ENCODE data around the gene PTP4A1. TPM values are rescaled to one million over a fixed set of nuclear protein-coding genes. Genes with fewer than 3 reads are reported as not detected.
A peak's percentile ranks its signal among the peaks of the same experiment; 100 is the strongest.

Gene PTP4A1
- total and polyA plus RNA-seq, 2 of the 13 experiments (the other 11 are each of a cell fraction or from before 2014, with no cell fraction given) = 141 to 376 TPM

DNA sequence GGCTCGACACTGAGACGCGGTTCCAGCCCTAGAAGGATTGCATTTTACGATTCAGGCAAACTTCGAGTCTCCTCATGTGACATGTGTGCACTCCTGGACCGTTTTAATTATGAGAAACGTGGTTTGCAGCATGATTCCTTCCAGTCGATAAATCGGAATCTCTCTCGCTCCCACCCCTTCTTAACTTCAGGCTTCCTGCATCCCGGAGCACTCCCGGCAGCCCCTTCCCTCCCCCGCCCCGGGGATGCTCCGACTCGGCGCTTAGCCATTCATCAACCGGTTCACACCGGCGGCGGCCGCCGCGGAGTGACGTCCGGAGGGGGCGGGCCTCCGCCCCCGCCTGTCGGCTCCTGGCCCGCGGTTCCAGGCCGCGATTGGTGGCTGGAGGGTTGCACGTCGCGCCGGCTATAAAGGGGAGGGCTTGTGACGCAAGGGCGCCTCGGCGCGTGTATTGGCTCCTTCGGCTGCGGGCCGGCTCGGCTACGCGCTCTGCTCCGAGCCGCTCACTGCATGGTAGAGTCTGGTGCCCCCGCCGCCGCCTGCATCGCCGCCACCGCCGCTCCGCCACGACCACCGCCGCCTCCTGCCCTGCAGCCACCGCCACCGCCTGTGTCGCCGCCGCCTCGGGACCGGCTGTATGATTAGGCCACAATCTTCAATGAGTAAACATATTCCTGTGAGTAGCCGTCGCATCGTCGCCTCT lies at the start of gene PTP4A1, which contains the start of gene LOC128125822 (continued):
- TF ChIP-seq, protein P1, sequence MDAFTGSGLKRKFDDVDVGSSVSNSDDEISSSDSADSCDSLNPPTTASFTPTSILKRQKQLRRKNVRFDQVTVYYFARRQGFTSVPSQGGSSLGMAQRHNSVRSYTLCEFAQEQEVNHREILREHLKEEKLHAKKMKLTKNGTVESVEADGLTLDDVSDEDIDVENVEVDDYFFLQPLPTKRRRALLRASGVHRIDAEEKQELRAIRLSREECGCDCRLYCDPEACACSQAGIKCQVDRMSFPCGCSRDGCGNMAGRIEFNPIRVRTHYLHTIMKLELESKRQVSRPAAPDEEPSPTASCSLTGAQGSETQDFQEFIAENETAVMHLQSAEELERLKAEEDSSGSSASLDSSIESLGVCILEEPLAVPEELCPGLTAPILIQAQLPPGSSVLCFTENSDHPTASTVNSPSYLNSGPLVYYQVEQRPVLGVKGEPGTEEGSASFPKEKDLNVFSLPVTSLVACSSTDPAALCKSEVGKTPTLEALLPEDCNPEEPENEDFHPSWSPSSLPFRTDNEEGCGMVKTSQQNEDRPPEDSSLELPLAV (CRISPR knock-in tag; conservative IDR thresholded peaks at IDR 0.05; ENCODE audit: low read depth) = no peak; the same call in 1 of the 2 replicates
- TF ChIP-seq RAD21 (CRISPR knock-in tag; IDR thresholded peaks at IDR 0.05) (no peak; the same call in 1 of the 2 replicates), NR2C2 (CRISPR knock-in tag; IDR thresholded peaks at IDR 0.05; ENCODE audit: borderline replicate concordance) (peak; percentile 56; the same call in 1 of the 2 replicates), GFI1 (CRISPR knock-in tag; IDR thresholded peaks at IDR 0.05; ENCODE audit: borderline replicate concordance) (0 out of 2 replicates have a peak, but pooled peaks have one; percentile 58), ZNF17 (CRISPR knock-in tag; IDR thresholded peaks at IDR 0.05) (no peak), ZNF3 (CRISPR knock-in tag; IDR thresholded peaks at IDR 0.05) (peak; percentile 83), KLF12 (CRISPR knock-in tag; IDR thresholded peaks at IDR 0.05; ENCODE audit: borderline replicate concordance) (no peak; the same call in 1 of the 2 replicates), NR2F1 (CRISPR knock-in tag; IDR thresholded peaks at IDR 0.05) (no peak), ZNF232 (CRISPR knock-in tag; IDR thresholded peaks at IDR 0.05; ENCODE audit: borderline replicate concordance) (no peak), ZNF619 (CRISPR knock-in tag; IDR thresholded peaks at IDR 0.05) (no peak), GPN1 (CRISPR knock-in tag; IDR thresholded peaks at IDR 0.05; ENCODE audit: borderline replicate concordance) (peak; percentile 57; the same call in 1 of the 2 replicates), NFKB2 (CRISPR knock-in tag; IDR thresholded peaks at IDR 0.05; ENCODE audit: borderline replicate concordance) (no peak; the same call in 1 of the 2 replicates), NFYB (CRISPR knock-in tag; IDR thresholded peaks at IDR 0.05) (peak; percentile 87), NFE2L1 (CRISPR knock-in tag; IDR thresholded peaks at IDR 0.05; ENCODE audit: borderline replicate concordance) (no peak), ZNF572 (CRISPR knock-in tag; IDR thresholded peaks at IDR 0.05) (no peak), ZNF589 (CRISPR knock-in tag; conservative IDR thresholded peaks at IDR 0.05) (0 out of 2 replicates have a peak, but pooled peaks have one; percentile 29), SP140L (CRISPR knock-in tag; IDR thresholded peaks at IDR 0.05; ENCODE audit: borderline replicate concordance) (no peak), POLR2G (IDR thresholded peaks at IDR 0.05; ENCODE audit: low read depth, low read length) (peak; percentile 90), GZF1 (CRISPR knock-in tag; IDR thresholded peaks at IDR 0.05) (no peak), RBM22 (optimal IDR thresholded peaks at IDR 0.05; ENCODE audit: low read length) (peak; percentile 95)
- TF ChIP-seq, protein P2, sequence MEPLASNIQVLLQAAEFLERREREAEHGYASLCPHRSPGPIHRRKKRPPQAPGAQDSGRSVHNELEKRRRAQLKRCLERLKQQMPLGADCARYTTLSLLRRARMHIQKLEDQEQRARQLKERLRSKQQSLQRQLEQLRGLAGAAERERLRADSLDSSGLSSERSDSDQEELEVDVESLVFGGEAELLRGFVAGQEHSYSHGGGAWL (CRISPR knock-in tag; IDR thresholded peaks at IDR 0.05) = peak; percentile 77; the same call in 1 of the 2 replicates
- TF ChIP-seq, protein P3, sequence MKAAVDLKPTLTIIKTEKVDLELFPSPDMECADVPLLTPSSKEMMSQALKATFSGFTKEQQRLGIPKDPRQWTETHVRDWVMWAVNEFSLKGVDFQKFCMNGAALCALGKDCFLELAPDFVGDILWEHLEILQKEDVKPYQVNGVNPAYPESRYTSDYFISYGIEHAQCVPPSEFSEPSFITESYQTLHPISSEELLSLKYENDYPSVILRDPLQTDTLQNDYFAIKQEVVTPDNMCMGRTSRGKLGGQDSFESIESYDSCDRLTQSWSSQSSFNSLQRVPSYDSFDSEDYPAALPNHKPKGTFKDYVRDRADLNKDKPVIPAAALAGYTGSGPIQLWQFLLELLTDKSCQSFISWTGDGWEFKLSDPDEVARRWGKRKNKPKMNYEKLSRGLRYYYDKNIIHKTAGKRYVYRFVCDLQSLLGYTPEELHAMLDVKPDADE (CRISPR knock-in tag; IDR thresholded peaks at IDR 0.05) = no peak
- TF ChIP-seq, protein P4, sequence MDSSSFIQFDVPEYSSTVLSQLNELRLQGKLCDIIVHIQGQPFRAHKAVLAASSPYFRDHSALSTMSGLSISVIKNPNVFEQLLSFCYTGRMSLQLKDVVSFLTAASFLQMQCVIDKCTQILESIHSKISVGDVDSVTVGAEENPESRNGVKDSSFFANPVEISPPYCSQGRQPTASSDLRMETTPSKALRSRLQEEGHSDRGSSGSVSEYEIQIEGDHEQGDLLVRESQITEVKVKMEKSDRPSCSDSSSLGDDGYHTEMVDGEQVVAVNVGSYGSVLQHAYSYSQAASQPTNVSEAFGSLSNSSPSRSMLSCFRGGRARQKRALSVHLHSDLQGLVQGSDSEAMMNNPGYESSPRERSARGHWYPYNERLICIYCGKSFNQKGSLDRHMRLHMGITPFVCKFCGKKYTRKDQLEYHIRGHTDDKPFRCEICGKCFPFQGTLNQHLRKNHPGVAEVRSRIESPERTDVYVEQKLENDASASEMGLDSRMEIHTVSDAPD (CRISPR knock-in tag; IDR thresholded peaks at IDR 0.05) = peak; percentile 80
- TF ChIP-seq, protein P5, sequence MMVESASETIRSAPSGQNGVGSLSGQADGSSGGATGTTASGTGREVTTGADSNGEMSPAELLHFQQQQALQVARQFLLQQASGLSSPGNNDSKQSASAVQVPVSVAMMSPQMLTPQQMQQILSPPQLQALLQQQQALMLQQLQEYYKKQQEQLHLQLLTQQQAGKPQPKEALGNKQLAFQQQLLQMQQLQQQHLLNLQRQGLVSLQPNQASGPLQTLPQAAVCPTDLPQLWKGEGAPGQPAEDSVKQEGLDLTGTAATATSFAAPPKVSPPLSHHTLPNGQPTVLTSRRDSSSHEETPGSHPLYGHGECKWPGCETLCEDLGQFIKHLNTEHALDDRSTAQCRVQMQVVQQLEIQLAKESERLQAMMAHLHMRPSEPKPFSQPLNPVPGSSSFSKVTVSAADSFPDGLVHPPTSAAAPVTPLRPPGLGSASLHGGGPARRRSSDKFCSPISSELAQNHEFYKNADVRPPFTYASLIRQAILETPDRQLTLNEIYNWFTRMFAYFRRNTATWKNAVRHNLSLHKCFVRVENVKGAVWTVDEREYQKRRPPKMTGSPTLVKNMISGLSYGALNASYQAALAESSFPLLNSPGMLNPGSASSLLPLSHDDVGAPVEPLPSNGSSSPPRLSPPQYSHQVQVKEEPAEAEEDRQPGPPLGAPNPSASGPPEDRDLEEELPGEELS (CRISPR knock-in tag; IDR thresholded peaks at IDR 0.05) = peak; percentile 36
